GM18499 (cell line): ENCODE data around the gene C2CD3.
"Not testable (repeated sequence)": the region's sequence is repeated elsewhere in the genome, so short reads cannot be mapped to it uniquely, and the experiment has no call there.

Experiments
- ATAC-seq: cut with Tn5 transposase; IDR thresholded peaks from one replicate; pipeline ENCODE4 v1.9.1; 2021; ENCODE audit warnings: moderate number of reproducible peaks; ENCODE audit not compliant: insufficient read depth, unreplicated experiment

The C2CD3 gene

DNA sequence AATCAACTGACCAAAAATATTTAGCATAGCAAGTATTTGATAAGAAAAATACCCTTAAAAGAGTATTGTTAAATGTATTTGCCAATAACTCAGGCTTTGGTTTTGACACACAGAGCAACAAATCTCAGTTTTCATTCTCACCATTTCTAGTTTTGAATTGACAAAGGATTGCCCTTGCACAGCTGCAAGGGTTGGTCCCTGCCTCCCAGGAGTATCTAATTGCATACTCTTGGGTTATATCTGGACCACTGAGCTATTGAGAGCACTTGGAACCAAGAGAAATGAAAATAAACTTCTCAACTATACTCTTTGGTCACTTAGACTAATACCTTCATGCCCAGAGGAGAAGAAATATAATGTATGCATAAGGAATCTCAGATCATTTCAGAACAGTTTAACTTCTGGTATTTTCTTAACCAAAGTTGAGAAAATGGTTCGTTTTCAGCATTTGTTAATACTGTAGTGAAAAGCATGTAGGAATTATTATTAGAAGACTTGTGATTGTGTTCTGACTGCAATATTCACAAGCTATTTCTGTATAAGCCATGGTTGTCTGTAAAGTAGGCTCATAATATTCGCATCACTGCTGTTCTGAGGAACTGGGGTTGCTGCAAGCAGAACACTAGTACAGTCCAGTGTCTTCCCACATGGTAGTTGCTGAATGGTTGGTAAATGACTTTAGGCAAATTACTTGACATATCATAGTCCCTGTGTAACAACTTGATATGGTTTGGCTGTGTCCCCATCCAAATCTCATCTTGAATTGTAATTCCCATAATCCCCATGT is 7.9 kb downstream of the C2CD3 start:
- no peak for ATAC-seq

DNA sequence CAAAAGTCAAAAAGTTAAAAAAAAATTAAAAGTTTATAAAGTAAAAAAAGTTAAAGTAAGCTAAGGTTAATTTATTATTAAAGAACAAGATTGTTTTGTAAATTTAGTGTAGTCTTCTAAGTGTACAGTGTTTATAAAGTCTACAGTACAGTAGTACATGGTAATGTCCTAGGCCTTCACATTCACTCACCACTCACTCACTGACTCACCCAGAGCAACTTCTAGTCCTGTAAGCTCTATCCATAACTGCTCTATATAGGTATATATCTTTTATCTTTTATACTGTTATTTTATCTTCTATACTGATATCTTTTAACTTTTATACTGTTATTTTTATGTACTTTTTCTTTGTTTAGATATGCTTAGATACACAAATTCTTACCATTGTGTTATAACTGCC is 11.2 kb downstream of the C2CD3 start:
- ATAC-seq: no peak

DNA sequence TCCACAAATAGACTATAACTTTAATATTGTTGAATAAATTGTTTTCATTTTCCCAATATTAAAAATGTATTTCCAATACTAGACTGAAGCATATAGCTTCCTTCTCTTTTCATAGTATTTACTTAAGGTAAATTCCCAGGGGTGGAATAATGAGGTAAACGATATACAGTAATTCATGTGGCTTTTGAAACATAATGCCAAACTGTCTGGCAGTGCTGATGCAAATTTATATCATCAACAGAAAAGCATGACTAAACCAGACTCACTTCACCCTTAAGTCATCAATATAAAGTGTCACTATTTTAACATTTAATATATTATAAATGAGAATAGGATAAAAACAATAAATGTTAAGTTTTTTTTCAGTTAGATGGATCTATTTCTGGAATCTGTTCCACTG is 13.6 kb downstream of the C2CD3 start:
- no peak for ATAC-seq

DNA sequence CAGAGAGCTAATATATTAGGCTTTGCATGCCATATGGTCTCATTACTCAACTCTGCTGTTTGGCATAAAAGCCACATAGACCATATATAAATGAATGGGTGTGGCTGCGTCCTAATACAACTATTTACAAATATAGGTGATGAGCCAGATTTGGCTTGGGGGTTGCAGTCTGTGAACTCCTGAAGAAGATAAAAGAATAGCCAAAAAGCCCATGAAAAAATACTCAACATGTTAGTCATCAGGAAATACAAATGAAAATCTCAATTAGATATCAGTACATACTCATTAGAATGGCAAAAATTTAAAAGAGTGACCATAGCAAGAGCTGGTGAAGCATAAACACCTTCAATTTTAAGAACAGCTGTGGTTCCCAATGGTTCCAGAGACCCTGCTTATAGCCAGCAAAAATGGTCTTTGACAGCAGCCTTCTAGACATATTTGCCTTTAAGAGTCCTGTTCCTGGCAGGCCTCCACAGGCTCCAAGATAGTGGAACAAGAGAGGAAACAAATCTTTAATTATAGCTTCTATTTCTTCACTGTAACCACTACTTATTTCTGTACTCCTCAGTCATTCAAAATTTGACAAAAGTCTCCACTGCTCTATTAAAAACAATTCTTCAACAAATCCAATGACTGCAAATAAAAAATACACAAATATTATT is 16.1 kb downstream of the C2CD3 start:
- no peak for ATAC-seq

DNA sequence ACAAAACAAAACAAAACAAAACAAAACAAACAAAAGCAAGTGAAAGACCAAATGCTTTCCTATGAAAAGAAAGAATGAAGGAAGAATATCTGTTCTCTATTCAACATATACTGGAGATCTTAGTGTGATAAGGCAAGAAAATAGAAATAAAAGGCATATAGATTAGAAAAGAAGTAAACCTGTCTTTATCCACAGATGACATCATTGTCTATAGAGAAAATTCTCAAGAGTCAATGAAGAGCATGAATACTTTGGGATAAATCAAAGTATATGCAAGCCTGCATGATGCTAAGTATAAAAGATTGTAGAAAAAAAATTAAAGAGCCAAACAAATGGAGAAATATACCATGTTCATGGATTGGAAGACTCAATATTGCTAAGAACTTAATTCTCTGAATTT is 17.6 kb downstream of the C2CD3 start:
- no peak for ATAC-seq

DNA sequence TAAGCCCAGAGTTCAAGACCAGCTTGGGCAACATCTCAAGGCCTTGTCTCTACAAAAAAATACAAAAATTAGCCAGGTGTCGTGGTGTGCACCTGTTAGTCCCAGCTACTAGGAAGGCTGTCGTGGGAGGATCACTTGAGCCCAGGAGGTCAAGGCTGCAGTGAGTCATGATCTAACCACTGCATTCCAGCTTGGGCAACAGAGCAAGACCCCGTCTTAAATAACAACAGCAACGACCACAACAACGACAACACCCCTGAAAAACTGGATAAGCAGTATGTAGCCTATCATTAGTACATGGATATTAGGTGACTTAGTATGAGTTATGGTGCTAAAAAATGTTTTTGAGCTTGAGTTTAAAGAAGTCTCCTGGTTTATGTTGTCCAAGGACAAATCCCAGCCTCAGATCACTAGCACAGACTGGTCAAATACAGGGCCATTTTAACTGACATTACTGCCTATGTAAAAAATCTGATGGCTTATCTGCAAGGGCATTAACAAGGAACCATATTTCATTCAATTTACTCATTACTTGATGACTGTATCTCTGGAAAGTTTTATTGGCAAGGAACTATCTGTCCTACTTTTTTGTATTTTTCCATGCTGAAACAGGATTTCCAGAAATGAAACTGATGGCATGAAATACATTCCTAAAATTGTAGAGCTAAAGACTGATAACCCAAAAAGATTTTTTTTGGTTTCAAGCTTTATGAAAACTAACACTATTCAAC is 23.4 kb downstream of the C2CD3 start:
- no peak for ATAC-seq

GRCh38 chr11:74144592-74144991 is 26.2 kb downstream of the C2CD3 start:
- no peak for ATAC-seq

DNA sequence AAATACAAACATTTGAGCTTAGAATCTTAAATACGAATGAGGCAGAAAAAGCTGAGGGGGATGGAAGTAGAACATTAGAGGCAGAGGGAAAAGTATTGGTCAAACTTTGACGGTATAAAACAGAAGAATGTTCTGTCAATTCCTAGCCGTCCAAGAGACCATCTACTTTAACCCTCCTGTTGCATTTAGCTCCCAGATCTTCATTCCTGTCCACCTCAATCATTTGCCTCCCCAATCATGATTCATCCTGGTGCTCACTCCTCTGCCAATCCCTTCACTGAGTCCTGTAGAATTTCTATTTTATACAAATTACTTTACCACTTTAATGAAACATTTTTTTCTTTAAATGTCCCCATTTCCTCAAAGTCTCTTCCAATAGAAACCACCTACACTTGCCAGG is 28.2 kb downstream of the C2CD3 start:
- ATAC-seq: no peak

DNA sequence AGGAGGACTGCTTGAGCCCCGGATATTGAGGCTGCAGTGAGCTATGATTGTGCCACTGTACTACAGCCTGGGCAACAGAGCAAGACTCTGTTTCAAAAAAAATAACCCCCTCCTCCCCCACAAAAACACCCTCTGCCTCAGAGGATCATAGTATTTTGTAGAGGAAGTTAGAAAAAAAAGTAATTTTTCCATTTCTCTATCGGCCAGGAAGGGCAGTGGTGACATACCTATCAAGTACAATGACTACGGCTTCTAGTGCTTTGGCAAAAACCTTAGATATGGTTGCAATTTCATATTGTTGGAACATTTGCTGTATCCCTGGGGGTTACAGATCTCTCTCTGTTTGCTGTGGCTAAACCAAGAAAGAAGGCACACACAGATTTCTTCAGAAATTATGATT is 28.9 kb downstream of the C2CD3 start:
- no peak for ATAC-seq

DNA sequence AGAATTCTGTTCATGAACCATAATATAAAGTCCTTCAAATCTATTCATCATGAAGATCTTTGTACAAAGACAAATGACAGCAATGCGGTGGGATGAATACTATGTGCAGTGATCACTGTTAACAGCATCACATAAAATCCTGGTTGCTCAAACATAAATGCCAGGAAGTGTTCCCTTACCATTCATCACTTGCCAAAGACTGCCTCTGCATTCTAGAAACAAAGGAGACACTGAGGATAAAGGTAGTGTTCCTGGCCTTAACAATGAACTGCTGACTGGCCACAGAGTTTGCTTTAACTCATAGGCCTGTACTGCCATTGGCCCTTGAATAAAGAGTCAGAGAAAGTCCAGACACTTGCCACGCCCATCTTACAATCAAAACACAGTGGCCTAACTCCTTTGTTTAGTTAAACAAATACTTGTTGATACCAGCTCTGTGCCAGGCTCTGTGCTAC is 29.5 kb downstream of the C2CD3 start:
- no peak for ATAC-seq

GRCh38 chr11:74139919-74140431 is 30.8 kb downstream of the C2CD3 start:
- ATAC-seq: not testable (repeated sequence)

DNA sequence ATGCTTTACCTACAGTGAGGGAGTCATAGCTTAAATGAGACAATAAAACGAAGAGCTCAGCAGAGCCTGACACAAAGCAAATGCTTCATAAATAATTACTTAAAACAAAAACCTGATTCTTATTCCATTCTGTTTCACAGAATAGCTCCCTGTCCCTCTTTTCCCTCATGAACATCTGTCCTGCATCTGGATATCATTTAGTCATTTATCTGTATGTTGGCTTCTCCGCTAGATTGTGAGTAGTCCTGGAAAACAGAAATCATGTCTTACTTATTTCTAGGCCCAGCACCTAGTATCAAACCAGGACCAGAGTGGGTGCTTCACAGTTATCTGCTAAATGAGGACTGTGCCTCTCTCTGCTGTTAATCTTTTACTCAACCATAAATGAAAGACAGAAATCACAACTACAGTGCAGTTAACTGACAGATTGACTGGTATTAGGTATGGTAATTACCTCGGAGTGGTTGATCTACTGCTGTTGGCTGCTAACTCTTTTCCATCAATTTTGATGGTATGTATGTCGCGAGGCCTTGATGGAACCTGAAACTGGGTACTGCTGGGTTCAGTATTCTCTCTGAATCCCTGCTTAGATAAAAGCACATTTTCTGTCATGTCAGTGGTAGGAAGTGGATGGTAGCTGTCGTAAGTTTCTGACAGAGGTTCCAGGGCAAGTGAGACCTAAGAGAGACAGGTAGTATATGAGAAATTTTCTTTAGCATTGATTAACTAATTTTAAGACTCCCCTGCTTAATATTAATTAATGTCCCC is 31.5 kb downstream of the C2CD3 start:
- no peak for ATAC-seq

DNA sequence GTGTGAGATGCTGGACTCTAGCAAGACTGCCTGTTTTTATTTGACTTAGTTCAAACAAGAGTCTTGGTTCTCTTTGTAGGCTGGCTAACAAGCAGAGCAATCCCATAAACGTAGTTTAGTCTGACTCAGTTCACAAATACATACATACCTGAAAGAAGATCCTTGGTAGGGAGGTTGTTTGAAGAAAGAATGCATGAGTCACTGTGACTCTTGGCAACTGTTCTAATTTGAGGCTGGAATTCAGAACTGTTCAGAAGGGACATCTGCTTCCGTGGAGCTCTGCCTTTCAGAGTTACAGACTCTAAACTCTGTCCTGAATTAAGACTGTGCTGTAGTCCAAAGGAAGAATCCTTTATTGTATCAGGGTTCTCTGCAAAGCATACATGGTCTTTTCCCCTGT is 32.2 kb downstream of the C2CD3 start:
- no peak for ATAC-seq

- ATAC-seq: no peak
Observed at GRCh38 chr11:74138021-74138420, 32.8 kb downstream of the C2CD3 start.

DNA sequence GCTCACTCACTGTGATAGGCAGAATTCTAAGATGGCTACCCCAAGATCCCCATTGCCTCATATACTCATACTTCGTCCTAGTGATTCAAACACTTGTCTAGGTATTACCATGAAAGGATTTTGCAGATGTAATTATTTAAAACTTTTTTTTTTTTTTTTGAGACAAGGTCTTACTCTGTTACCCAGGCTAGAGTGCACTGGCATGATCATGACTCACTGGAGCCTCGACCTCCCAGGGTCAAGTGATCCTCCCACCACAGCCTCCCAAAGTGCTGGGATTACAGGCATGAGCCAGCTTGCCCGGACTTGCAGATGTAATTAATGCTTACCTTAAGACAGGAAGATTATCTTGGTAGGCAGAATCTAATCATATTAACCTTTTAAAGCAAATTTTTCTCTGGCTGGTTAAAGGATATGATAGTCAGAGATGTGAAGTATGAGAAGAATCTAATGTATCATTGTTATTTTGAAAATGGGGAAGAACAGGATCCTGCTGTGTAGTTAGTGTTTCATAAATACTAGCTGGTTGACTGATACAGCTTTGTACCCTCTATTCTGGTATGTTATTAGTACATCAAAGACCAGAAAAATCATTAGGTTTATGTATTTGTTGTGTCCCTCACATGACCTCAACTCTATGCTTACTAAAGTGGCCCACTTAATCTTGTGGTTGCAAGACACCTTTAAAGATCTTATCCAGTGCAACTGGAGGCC is 35.5 kb downstream of the C2CD3 start:
- ATAC-seq: no peak

- no peak for ATAC-seq
Observed at GRCh38 chr11:74134661-74135060, 36.1 kb downstream of the C2CD3 start.

DNA sequence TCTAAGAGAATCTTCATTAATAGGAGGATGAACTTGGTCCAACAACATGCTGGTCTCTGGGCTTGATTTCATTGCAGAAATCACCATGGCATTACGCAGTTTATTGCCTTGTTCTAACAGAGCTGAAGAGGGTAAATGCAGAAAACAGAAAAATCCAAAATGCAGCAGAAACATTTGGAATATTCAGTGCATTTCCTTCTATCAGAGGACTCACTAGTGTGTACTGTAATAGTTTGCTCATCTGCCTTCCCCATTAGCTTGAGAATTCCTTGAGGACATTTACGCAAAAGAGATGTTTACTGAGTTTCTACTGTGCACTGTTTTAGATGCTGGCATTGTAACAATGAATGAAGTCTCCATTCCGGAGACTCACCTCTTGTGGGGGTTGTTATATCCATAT is 37.4 kb downstream of the C2CD3 start:
- no peak for ATAC-seq

DNA sequence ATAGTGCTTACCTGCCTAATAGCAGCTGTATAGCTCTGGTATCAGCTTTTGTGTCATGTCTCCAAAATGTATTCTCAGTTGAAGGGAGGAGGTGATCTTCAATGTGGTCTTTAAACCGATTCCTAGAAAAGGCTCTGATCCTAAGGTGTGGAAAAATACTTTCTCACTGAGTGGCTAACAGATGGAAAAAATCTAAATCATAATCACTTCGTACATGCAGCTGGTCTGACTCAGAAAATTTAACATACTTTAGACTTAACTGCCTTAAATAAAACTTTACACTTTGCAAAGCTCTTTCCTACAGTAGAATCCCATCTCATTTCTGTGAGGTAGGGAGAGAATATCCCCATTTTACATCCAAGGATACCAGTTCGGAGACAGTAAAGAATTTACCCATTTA is 38.0 kb downstream of the C2CD3 start:
- no peak for ATAC-seq

DNA sequence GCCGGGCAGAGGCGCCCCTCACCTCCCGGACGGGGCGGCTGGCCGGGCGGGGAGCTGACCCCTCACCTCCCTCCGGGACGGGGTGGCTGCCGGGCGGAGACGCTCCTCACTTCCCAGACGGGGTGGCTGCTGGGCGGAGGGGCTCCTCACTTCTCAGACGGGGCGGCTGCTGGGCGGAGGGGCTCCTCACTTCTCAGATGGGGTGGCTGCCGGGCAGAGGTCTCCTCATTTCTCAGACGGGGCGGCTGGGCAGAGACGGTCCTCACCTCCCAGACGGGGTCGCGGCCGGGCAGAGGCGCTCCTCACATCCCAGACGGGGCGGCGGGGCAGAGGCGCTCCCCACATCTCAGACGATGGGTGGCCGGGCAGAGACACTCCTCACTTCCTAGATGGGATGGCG is 41.7 kb downstream of the C2CD3 start:
- ATAC-seq: not testable (repeated sequence)

GRCh38 chr11:74123008-74123448 is 47.8 kb downstream of the C2CD3 start:
- ATAC-seq: no peak
